Kidney epithelial cell (primary cell): ENCODE data around the gene C13orf46. TPM values are rescaled to one million over a fixed set of nuclear protein-coding genes. Genes with fewer than 3 reads are reported as not detected.

Experiments used
- DNase-seq: peaks from one replicate; pipeline ENCODE4 v3.0.0-alpha.2; 2010; ENCODE audit warnings: low read depth
- H3K27me3 ChIP-seq: 2 replicates; pipeline ENCODE4 v1.6.0; 2011; ENCODE audit warnings: low read length; ENCODE audit not compliant: control insufficient read depth, insufficient read depth
- H3K36me3 ChIP-seq: 2 replicates; pipeline ENCODE4 v1.5.1; 2011; ENCODE audit warnings: low read length; ENCODE audit not compliant: control insufficient read depth, insufficient read depth
- H3K4me3 ChIP-seq: 2 replicates; pipeline ENCODE4 v1.5.1; 2011; ENCODE audit warnings: low read depth, mild to moderate bottlenecking, control low read depth, low read length
- CTCF ChIP-seq: IDR thresholded peaks from 2 replicates; pipeline ENCODE4 v1.5.1; 2011; ENCODE audit warnings: mild to moderate bottlenecking, moderate library complexity, low read length, control low read depth, inconsistent platforms; ENCODE audit not compliant: insufficient read depth, poor library complexity, severe bottlenecking
- total RNA-seq: library from RNA; depleted of rRNA; stranded (reverse); fragments of >200 nt; gene quantifications from 2 replicates; pipeline ENCODE4 v1.2.3, GENCODE V29; 2015

Gene C13orf46
- total RNA-seq, 1 donor from 2014 or later, result 0.04 TPM

- DNase-seq, result no peak
Observed at GRCh38 chr13:113922412-113923118, 51.3 kb downstream of the C13orf46 start.

GRCh38 chr13:113921763-113922162, 52.1 kb downstream of the C13orf46 start:
- Histone ChIP-seq H3K27me3 (peaks cover 2% of the 10 kb centered on the region), H3K4me3 (no peak overlapping the region), H3K36me3 (no peaks in the 10 kb centered on the region)
- DNase-seq, result no peak
- TF ChIP-seq CTCF, result no peak

More at GRCh38 chr13:113922412-113923118, 51.3 kb downstream of the C13orf46 start:
- Histone ChIP-seq H3K4me3 (no peak overlapping the region), H3K27me3 (peaks cover 2% of the 10 kb centered on the region), H3K36me3 (no peaks in the 10 kb centered on the region)
- TF ChIP-seq CTCF, result no peak

GRCh38 chr13:113920606-113921286, 53.1 kb downstream of the C13orf46 start:
- no peak for DNase-seq
- no peak overlapping the region for H3K4me3 ChIP-seq
- no peaks in the 10 kb centered on the region for H3K36me3 ChIP-seq
- no peak for TF ChIP-seq CTCF
- no peaks in the 10 kb centered on the region for H3K27me3 ChIP-seq

- Histone ChIP-seq H3K27me3 (no peaks in the 10 kb centered on the region), H3K4me3 (no peak overlapping the region), H3K36me3 (no peaks in the 10 kb centered on the region)
- no peak for TF ChIP-seq CTCF
- no peak for DNase-seq
Observed at GRCh38 chr13:113919761-113920559, 53.9 kb downstream of the C13orf46 start.

GRCh38 chr13:113918981-113919701, 54.7 kb downstream of the C13orf46 start:
- Histone ChIP-seq H3K27me3 (no peaks in the 10 kb centered on the region), H3K36me3 (no peaks in the 10 kb centered on the region), H3K4me3 (no peak overlapping the region)
- no peak for TF ChIP-seq CTCF
- no peak for DNase-seq
